MM.1S (cell line): ENCODE results near the gene PTPRE.

ENCODE experiments used
- DNase-seq: peaks from one replicate; pipeline ENCODE4 v3.0.0-alpha.2; 2015
- H2AFZ ChIP-seq: fragments of 300-600 bp; sonication (generic); 2 replicates; pipeline ENCODE4 v1.6.0; 2016; ENCODE audit warnings: antibody characterized with exemption, low read length
- H3F3A ChIP-seq: fragments of 300-600 bp; sonication (generic); 2 replicates; pipeline ENCODE4 v1.6.1; 2016; ENCODE audit warnings: mild to moderate bottlenecking, antibody characterized with exemption, low read length, moderate library complexity, mixed read lengths; ENCODE audit not compliant: insufficient read depth
- H3K27ac ChIP-seq: fragments of 300-600 bp; sonication (generic); 2 replicates; pipeline ENCODE4 v1.5.1; 2016; ENCODE audit warnings: mild to moderate bottlenecking, low read length
- H3K27me3 ChIP-seq: fragments of 300-600 bp; sonication (generic); replicated peaks from 2 replicates; pipeline ENCODE4 v1.6.0; 2016; ENCODE audit warnings: low read length; ENCODE audit not compliant: insufficient read depth
- H3K36me3 ChIP-seq: fragments of 300-600 bp; sonication (generic); replicated peaks from 2 replicates; pipeline ENCODE4 v1.6.1; 2016; ENCODE audit warnings: mild to moderate bottlenecking, low read length, mixed read lengths; ENCODE audit not compliant: insufficient read depth
- H3K4me1 ChIP-seq: fragments of 300-600 bp; sonication (generic); 2 replicates; pipeline ENCODE4 v1.6.1; 2016; ENCODE audit warnings: low read length, mixed read lengths
- H3K4me2 ChIP-seq: fragments of 300-600 bp; sonication (generic); 2 replicates; pipeline ENCODE4 v1.6.0; 2016; ENCODE audit warnings: low read depth, low read length
- H3K4me3 ChIP-seq: fragments of 300-600 bp; sonication (generic); 2 replicates; pipeline ENCODE4 v1.5.1; 2016; ENCODE audit warnings: low read length, mixed read lengths
- H3K79me2 ChIP-seq: fragments of 300-600 bp; sonication (generic); 2 replicates; pipeline ENCODE4 v1.6.1; 2016; ENCODE audit warnings: mixed run types, low read length, mixed read lengths
- H3K9ac ChIP-seq: fragments of 300-600 bp; sonication (generic); 2 replicates; pipeline ENCODE4 v1.6.1; 2016; ENCODE audit warnings: low read length, mixed read lengths
- H3K9me2 ChIP-seq: fragments of 300-600 bp; sonication (generic); replicated peaks from 2 replicates; pipeline ENCODE4 v1.6.1; 2016; ENCODE audit warnings: mild to moderate bottlenecking, low read length, mixed read lengths; ENCODE audit not compliant: insufficient read depth
- H3K9me3 ChIP-seq: fragments of 300-600 bp; sonication (generic); replicated peaks from 2 replicates; pipeline ENCODE4 v1.6.1; 2016; ENCODE audit warnings: mild to moderate bottlenecking, low read length, mixed read lengths; ENCODE audit not compliant: insufficient read depth
- H4K20me1 ChIP-seq: fragments of 300-600 bp; sonication (generic); 2 replicates; pipeline ENCODE4 v1.6.1; 2016; ENCODE audit warnings: mild to moderate bottlenecking, low read length, moderate library complexity, mixed read lengths; ENCODE audit not compliant: insufficient read depth
- EZH2 ChIP-seq: fragments of 300-600 bp; sonication (generic); optimal IDR thresholded peaks from 2 replicates; pipeline ENCODE3; 2017; ENCODE audit warnings: low read depth, mild to moderate bottlenecking, antibody characterized with exemption, low read length, mixed read lengths
- EZH2phosphoT487 ChIP-seq: fragments of 300-600 bp; sonication (generic); IDR thresholded peaks from 2 replicates; pipeline ENCODE4 v1.6.1; 2018; ENCODE audit warnings: antibody characterized with exemption, low read length
- TF ChIP-seq, protein P1 (sequence below): fragments of 300-600 bp; sonication (generic); IDR thresholded peaks from 2 replicates; pipeline ENCODE4 v1.5.1; 2016; ENCODE audit warnings: antibody characterized with exemption, low read length, mixed read lengths

The PTPRE gene

DNA sequence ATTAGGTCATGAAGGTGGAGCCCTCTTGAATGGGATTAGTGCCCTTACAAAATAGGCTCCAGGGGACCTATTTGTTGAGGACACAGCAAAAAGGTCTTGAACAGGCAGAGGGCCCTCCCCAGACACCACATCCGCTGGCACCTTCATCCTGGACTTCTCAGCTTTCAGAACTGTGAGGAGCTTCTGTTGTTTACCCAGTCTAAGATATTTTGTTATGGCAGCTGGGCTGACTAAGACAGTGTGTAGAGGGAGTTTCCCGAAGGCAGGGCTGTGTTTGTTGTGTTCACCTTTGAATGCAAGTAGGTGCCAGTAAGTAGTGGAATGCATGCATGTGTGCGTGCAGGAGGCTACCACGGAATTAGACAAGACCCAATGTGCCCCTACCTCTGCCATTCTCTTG is 106.7 kb downstream of the PTPRE start:
- Histone ChIP-seq H3K4me3 (no peak overlapping the region), H2AFZ (no peak overlapping the region), H3K27ac (no peak overlapping the region), H3K4me1 (peaks cover 14% of the 10 kb centered on the region), H3K27me3 (0 out of 2 replicates have a peak, but pooled peaks cover 3% of the 10 kb centered on the region), H3K9me3 (no peaks in the 10 kb centered on the region), H3K9ac (no peak overlapping the region), H3K36me3 (no peaks in the 10 kb centered on the region), H4K20me1 (no peaks in the 10 kb centered on the region), H3K79me2 (no peaks in the 10 kb centered on the region), H3K9me2 (no peaks in the 10 kb centered on the region), H3K4me2 (no peak overlapping the region), H3F3A (no peaks in the 10 kb centered on the region)
- peak; percentile 11 for DNase-seq
- TF ChIP-seq, protein P1, sequence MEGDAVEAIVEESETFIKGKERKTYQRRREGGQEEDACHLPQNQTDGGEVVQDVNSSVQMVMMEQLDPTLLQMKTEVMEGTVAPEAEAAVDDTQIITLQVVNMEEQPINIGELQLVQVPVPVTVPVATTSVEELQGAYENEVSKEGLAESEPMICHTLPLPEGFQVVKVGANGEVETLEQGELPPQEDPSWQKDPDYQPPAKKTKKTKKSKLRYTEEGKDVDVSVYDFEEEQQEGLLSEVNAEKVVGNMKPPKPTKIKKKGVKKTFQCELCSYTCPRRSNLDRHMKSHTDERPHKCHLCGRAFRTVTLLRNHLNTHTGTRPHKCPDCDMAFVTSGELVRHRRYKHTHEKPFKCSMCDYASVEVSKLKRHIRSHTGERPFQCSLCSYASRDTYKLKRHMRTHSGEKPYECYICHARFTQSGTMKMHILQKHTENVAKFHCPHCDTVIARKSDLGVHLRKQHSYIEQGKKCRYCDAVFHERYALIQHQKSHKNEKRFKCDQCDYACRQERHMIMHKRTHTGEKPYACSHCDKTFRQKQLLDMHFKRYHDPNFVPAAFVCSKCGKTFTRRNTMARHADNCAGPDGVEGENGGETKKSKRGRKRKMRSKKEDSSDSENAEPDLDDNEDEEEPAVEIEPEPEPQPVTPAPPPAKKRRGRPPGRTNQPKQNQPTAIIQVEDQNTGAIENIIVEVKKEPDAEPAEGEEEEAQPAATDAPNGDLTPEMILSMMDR: no peak
- TF ChIP-seq EZH2phosphoT487 (no peak), EZH2 (no peak)

DNA sequence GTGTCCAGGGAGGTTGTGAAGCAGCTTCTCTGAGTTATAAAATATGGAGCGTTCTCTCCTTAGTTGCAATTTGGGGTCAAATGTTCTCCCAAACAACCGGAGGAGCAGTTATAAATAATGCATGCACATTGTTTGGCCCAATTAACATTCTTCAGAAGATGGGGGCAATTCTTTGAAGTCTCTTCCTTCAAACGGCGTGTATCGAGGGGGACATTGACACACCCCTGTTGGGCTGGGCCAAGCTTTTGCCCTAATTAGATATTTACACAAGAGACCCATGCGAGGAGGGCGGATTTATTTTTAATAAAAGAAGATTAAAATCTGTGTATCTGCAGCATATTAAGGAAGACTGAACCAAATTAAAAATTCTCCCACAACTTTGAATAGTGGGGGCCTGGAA is 107.3 kb downstream of the PTPRE start:
- no peak overlapping the region for H3K4me3 ChIP-seq
- TF ChIP-seq EZH2: no peak
- TF ChIP-seq, protein P1: no peak
- TF ChIP-seq EZH2phosphoT487: no peak
- H3K36me3 ChIP-seq: no peaks in the 10 kb centered on the region
- H3K27ac ChIP-seq: no peak overlapping the region
- no peak for DNase-seq
- no peaks in the 10 kb centered on the region for H3K27me3 ChIP-seq
- H3K4me1 ChIP-seq: peaks cover 14% of the 10 kb centered on the region
- no peak overlapping the region for H3K4me2 ChIP-seq
- H3K9me3 ChIP-seq: no peaks in the 10 kb centered on the region
- H3K9me2 ChIP-seq: no peaks in the 10 kb centered on the region
- H3F3A ChIP-seq: no peaks in the 10 kb centered on the region
- no peaks in the 10 kb centered on the region for H4K20me1 ChIP-seq
- H2AFZ ChIP-seq: no peak overlapping the region
- H3K79me2 ChIP-seq: no peaks in the 10 kb centered on the region
- no peak overlapping the region for H3K9ac ChIP-seq

DNA sequence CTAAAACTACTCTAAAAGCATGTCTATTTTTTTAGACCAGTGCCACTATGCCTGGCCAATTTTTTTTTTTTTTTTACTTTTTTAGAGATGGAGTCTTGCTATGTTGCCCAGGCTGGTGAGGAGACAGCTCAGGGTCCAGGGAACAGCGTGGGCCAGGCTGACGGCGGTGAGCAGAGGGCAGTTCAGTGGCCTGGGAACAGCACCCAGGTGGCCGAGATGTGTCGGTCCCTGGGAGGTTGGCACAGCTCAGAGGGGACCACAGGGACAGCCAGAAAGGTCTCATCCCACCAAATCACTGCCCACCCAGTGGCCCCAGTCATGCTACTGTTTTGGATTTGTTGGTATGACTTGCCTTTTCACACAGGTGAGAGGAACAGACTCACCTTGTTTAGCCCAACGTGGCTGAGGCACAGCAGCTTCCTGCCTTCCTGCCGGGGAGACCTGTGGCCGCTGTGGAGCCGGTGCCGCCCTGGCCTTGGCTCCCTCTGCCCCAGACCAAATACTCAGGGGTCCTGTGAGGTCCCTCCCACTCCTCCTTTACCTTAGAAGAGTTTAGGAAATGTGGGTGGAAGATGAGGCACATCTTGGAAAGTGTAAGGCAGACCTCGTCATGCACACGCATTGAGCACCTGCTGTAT is 109.6 kb downstream of the PTPRE start:
- no peak overlapping the region for H3K9ac ChIP-seq
- no peaks in the 10 kb centered on the region for H4K20me1 ChIP-seq
- no peak for DNase-seq
- H3K27me3 ChIP-seq: no peaks in the 10 kb centered on the region
- no peaks in the 10 kb centered on the region for H3K9me3 ChIP-seq
- no peaks in the 10 kb centered on the region for H3K79me2 ChIP-seq
- no peaks in the 10 kb centered on the region for H3F3A ChIP-seq
- H3K4me2 ChIP-seq: no peak overlapping the region
- no peaks in the 10 kb centered on the region for H3K36me3 ChIP-seq
- H3K4me3 ChIP-seq: no peak overlapping the region
- H3K4me1 ChIP-seq: peaks cover 13% of the 10 kb centered on the region
- H3K27ac ChIP-seq: no peak overlapping the region
- H3K9me2 ChIP-seq: no peaks in the 10 kb centered on the region
- H2AFZ ChIP-seq: no peak overlapping the region
- TF ChIP-seq EZH2 (no peak), EZH2phosphoT487 (no peak)
- TF ChIP-seq, protein P1: no peak
